Measurements from ENCODE around the gene HTD2. TPM values are rescaled to one million over a fixed set of nuclear protein-coding genes. Genes with fewer than 3 reads are reported as not detected.

Gene HTD2
- total and polyA plus RNA-seq, 2 of the 4 experiments (the other 2 are of a cell fraction), result 6.4 to 13.3 TPM

DNA sequence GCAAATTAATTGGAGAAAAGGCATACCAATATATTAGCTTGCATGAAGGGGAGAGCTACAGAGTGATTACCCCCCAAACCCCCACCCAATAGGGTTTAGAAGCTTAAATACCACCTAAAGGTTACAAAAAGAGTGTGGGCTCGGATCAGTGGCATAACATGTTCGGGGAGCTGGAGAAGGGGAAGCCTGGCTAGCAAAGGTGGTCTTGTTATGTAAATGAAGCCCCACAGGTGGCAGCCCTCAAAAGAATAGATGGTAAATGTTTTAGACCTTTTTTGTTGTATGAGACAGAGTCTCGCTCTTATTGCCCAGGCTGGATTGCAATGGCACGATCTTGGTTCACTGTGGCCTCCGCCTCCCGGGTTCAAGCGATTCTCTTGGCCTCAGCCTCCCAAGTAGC, 15.5 kb downstream of the HTD2 start:
- Histone ChIP-seq H3K4me1 (ENCODE audit: control insufficient read depth, insufficient read depth, low read length) (peaks cover 13% of the 10 kb centered on the region), H3K9me3 (ENCODE audit: control insufficient read depth, insufficient read depth, low read length) (no peaks in the 10 kb centered on the region), H3K4me3 (ENCODE audit: insufficient read depth, low read depth, low read length) (no peak overlapping the region), H2AK5ac (ENCODE audit: low read depth, low read length) (no peak overlapping the region), H3K14ac (replicated peaks; ENCODE audit: low read depth, low read length) (no peak overlapping the region), H3K4ac (ENCODE audit: low read depth, low read length) (no peak overlapping the region), H2AFZ (replicated peaks; ENCODE audit: low read length, poor library complexity) (no peak overlapping the region), H4K91ac (ENCODE audit: insufficient read depth, low read depth, low read length) (no peak overlapping the region), H2BK120ac (ENCODE audit: low read depth, low read length) (no peak overlapping the region), H2BK20ac (ENCODE audit: low read depth, low read length) (no peak overlapping the region), H2BK15ac (ENCODE audit: low read depth, low read length) (no peak overlapping the region), H3K27me3 (ENCODE audit: control insufficient read depth, insufficient read depth, low read length) (no peaks in the 10 kb centered on the region), H4K5ac (ENCODE audit: low read depth, low read length) (no peak overlapping the region), H3K23ac (ENCODE audit: low read depth, low read length) (no peak overlapping the region), H2BK5ac (ENCODE audit: low read depth, low read length, poor library complexity, severe bottlenecking) (no peak overlapping the region), H3K9ac (ENCODE audit: low read depth, low read length) (no peak overlapping the region), H3K79me1 (ENCODE audit: low read depth in 1 of 2, low read length in 2 of 2) (peaks cover 4 to 10% of the 10 kb centered on the region in 2 experiments; a peak in 2 of 4 replicates), H3K27ac (ENCODE audit: insufficient read depth, low read length) (no peak overlapping the region), H4K8ac (ENCODE audit: low read depth in 2 of 2, low read length in 2 of 2) (no peak overlapping the region), H3K4me2 (ENCODE audit: low read depth, low read length) (no peak overlapping the region), H4K20me1 (ENCODE audit: insufficient read depth, low read length) (peaks cover 3% of the 10 kb centered on the region; the same call in 1 of the 2 replicates), H2AK9ac (replicated peaks; ENCODE audit: low read depth, low read length, poor library complexity) (no peak overlapping the region), H3K18ac (ENCODE audit: low read depth, low read length) (no peak overlapping the region), H3K36me3 (ENCODE audit: control insufficient read depth, insufficient read depth, low read length) (peaks cover 16% of the 10 kb centered on the region), H3K9me1 (ENCODE audit: insufficient read depth, low read length) (peaks cover 9% of the 10 kb centered on the region), H3K56ac (ENCODE audit: extremely low read depth, insufficient read depth, low read length) (no peak overlapping the region)
- POLR2A ChIA-PET (ENCODE audit: unreplicated experiment), result interaction anchor here (1.1 kb wide), 1 partner anchor 216 kb away, joined by 3 read pairs; no protein-coding TSS in a partner anchor
- 100% methylated on average over 1 of the region's 7 CpGs; no CpG with 5 or more reads in 1 of the 2 experiments for WGBS, 2 experiments (ENCODE audit: extremely low coverage in 2 of 2, insufficient read length in 1 of 2)
- CTCF ChIA-PET, result interaction anchor here (2.0 kb wide), 1 partner anchor 94 kb away, joined by 7 read pairs; no protein-coding TSS in a partner anchor
- no peak for ATAC-seq (ENCODE audit: low read depth)
- DNase-seq, result no peak
- intact Hi-C loops (cut with micrococcal nuclease) (loop anchor here (1.0 to 2.0 kb wide), 2 partner anchors 93 to 211 kb away; no protein-coding TSS in a partner anchor), dilution Hi-C loops (cut with HindIII; ENCODE audit: low sequenced_read_pairs, unreplicated experiment) (no loop called here), in situ Hi-C loops (cut with MboI; ENCODE audit: low sequenced_read_pairs) (loop anchor here (10.0 kb wide), 2 partner anchors 173 to 303 kb away; partner anchors contain the start of gene KCTD6)
- TF ChIP-seq USF2 (IDR thresholded peaks at IDR 0.05; ENCODE audit: low read depth, low read length) (no peak), NFE2L2 (IDR thresholded peaks at IDR 0.05; ENCODE audit: low read depth, low read length) (no peak), MXI1 (IDR thresholded peaks at IDR 0.05; ENCODE audit: borderline replicate concordance, low read depth, low read length) (no peak)
- BruUV-seq (replicated peaks), result no TSS peak

Measured in IMR-90 (cell line).